K562 (cell line): ENCODE measurements around the gene RPTOR. TPM values are rescaled to one million over a fixed set of nuclear protein-coding genes. Genes with fewer than 3 reads are reported as not detected.

Experiments used
- ATAC-seq: fragments of 200-7000 bp; cut with Tn5 transposase; 3 replicates; pipeline ENCODE4 v1.9.1; 2020; ENCODE audit warnings: moderate library complexity
- BruUV-seq: library from RNA; stranded (reverse); fragments of 400-500 nt; replicated peaks from 2 replicates; lab custom pipeline; 2021; lab: Mats Ljungman, UMichigan
- CTCF ChIA-PET: fragments of 300-600 bp; formaldehyde crosslinking; extraction: SDS; loops from one replicate; lab custom pipeline; 2021; ENCODE audit warnings: low intra/inter-chr PET ratio; lab: Yijun Ruan, JAX
- POLR2A ChIA-PET: fragments of 300-600, 350-650 bp; sonication (Branson Sonifier 250); formaldehyde crosslinking; extraction: SDS; loops from one replicate; lab custom pipeline; 2021; ENCODE audit warnings: antibody characterized with exemption, inconsistent platforms; lab: Yijun Ruan, JAX
- DNase-seq, 4 experiments: peaks; one replicate each; pipeline versions ENCODE4 v3.0.0 to v3.0.0-alpha.2; 2011 to 2018; ENCODE audit warnings: low spot score in 3 of 4, mixed read lengths in 3 of 4; ENCODE audit errors: extremely low read depth in 1 of 4
- FAIRE-seq: peaks from 2 replicates; lab custom pipeline; 2011; peaks lifted over from hg19 to GRCh38; lab: Jason Lieb, UNC
- H2AFZ ChIP-seq: 2 replicates; pipeline ENCODE4 v1.6.0; 2011; ENCODE audit warnings: low read depth, low read length, control low read depth, inconsistent platforms
- H3K27ac ChIP-seq: fragments of 200-600 bp; 3 replicates; pipeline ENCODE4 v1.8.0; 2011; ENCODE audit warnings: low read depth, mild to moderate bottlenecking, control low read depth, inconsistent platforms, low read length, moderate library complexity, mixed read lengths; ENCODE audit errors: extremely low read depth
- H3K27me3 ChIP-seq, 2 experiments: fragments of 300-600 bp in 1 of 2; 2 replicates in 1 of 2; 3 replicates in 1 of 2; pipeline versions ENCODE4 v1.6.0 to v1.8.0; 2011; ENCODE audit warnings: inconsistent platforms in 2 of 2, low read length in 2 of 2, mild to moderate bottlenecking in 1 of 2, mixed read lengths in 1 of 2, moderate library complexity in 1 of 2; ENCODE audit not compliant: control insufficient read depth in 2 of 2, insufficient read depth in 2 of 2
- H3K36me3 ChIP-seq: fragments of 300-600 bp; 3 replicates; pipeline ENCODE4 v1.8.0; 2011; ENCODE audit warnings: mild to moderate bottlenecking, low read length, inconsistent platforms; ENCODE audit not compliant: control insufficient read depth, insufficient read depth
- H3K4me1 ChIP-seq, 2 experiments: fragments of 200-600 bp in 1 of 2; replicated peaks in 1 of 2; 2 replicates in 1 of 2; 3 replicates in 1 of 2; pipeline versions ENCODE4 v1.5.1 to v1.8.0; 2011; ENCODE audit warnings: inconsistent platforms in 2 of 2, low read length in 2 of 2, mild to moderate bottlenecking in 1 of 2, mixed read lengths in 1 of 2, moderate library complexity in 1 of 2; ENCODE audit not compliant: control insufficient read depth in 2 of 2, insufficient read depth in 2 of 2
- H3K4me2 ChIP-seq: 2 replicates; pipeline ENCODE4 v1.6.1; 2011; ENCODE audit warnings: low read length, control low read depth, inconsistent platforms, mixed read lengths; ENCODE audit not compliant: insufficient read depth
- H3K4me3 ChIP-seq: fragments of 200-600 bp; sonication (generic), shearing (Covaris generic); 2 replicates; pipeline ENCODE4 v1.5.1; 2016; ENCODE audit warnings: control low read depth, inconsistent platforms
- H3K79me2 ChIP-seq: fragments of 200-600 bp; 3 replicates; pipeline ENCODE4 v1.8.0; 2011; ENCODE audit warnings: low read length, inconsistent platforms; ENCODE audit not compliant: control insufficient read depth, insufficient read depth
- H3K9ac ChIP-seq, 2 experiments: 2 replicates each; pipeline versions ENCODE4 v1.6.0 to v1.6.1; 2011; ENCODE audit warnings: low read depth in 2 of 2, low read length in 2 of 2, control low read depth in 1 of 2, inconsistent platforms in 1 of 2, mild to moderate bottlenecking in 1 of 2, mixed read lengths in 1 of 2; ENCODE audit not compliant: insufficient read depth in 1 of 2
- H3K9me1 ChIP-seq: one replicate; pipeline ENCODE4 v1.6.0; 2011; ENCODE audit warnings: inconsistent platforms, mild to moderate bottlenecking, low read length, moderate library complexity; ENCODE audit not compliant: control insufficient read depth, insufficient read depth
- H3K9me3 ChIP-seq: replicated peaks from 2 replicates; pipeline ENCODE4 v1.5.1; 2011; ENCODE audit warnings: low read depth, low read length, inconsistent platforms; ENCODE audit not compliant: control insufficient read depth, insufficient read depth
- H4K20me1 ChIP-seq: replicated peaks from 2 replicates; pipeline ENCODE4 v1.6.1; 2011; ENCODE audit warnings: low read length, inconsistent platforms, mixed read lengths; ENCODE audit not compliant: control insufficient read depth, insufficient read depth
- ARID3B ChIP-seq: fragments of 250-450 bp; sonication (Bioruptor Pico); IDR thresholded peaks from 2 replicates; pipeline ENCODE4 v1.4.0; 2020; ENCODE audit warnings: borderline replicate concordance
- LEF1 ChIP-seq: fragments of 450-650 bp; IDR thresholded peaks from 2 replicates; pipeline ENCODE4 v1.6.1; 2016; ENCODE audit warnings: mild to moderate bottlenecking
- NCOA1 ChIP-seq: fragments of 450-650 bp; IDR thresholded peaks from 2 replicates; pipeline ENCODE4 v1.6.1; 2016; ENCODE audit warnings: low read depth
- SMAD2 ChIP-seq: fragments of 150-350 bp; IDR thresholded peaks from 2 replicates; pipeline ENCODE4 v1.6.1; 2014; ENCODE audit warnings: low read depth, mild to moderate bottlenecking, low read length
- TCF15 ChIP-seq: fragments of 250-450 bp; sonication (Bioruptor Pico); IDR thresholded peaks from 2 replicates; pipeline ENCODE4 v1.8.0; 2022; ENCODE audit warnings: moderate library complexity, mild to moderate bottlenecking, inconsistent platforms
- ZBTB43 ChIP-seq: sonication (generic); formaldehyde crosslinking; IDR thresholded peaks from 2 replicates; pipeline ENCODE4 v1.8.0; 2023; ENCODE audit warnings: mild to moderate bottlenecking, missing genetic modification reagents
- ZNF12 ChIP-seq: sonication (generic); formaldehyde crosslinking; IDR thresholded peaks from 2 replicates; pipeline ENCODE4 v1.4.0; 2020; ENCODE audit warnings: mild to moderate bottlenecking, missing genetic modification reagents
- WGBS: fragments of 100-300 bp; shearing (Covaris generic); methylation state at CpG from one replicate; pipeline ENCODE4 v1.1.6; 2016; ENCODE audit warnings: low coverage, mixed read lengths; ENCODE audit not compliant: insufficient coverage; ENCODE audit errors: missing lambda C conversion rate; 5-methylcytosine and 5-hydroxymethylcytosine counted together
- in situ Hi-C: fragments of 300-500 bp; cut with MboI; formaldehyde crosslinking; loops from 4 replicates; pipeline ENCODE4 v1.15.0; 2018; ENCODE audit warnings: inconsistent platforms, mixed read lengths
- intact Hi-C: fragments of 100-400 bp; cut with micrococcal nuclease; formaldehyde crosslinking; loops from 2 replicates; pipeline ENCODE4 v1.14.2; 2022
- polyA plus RNA-seq, 8 experiments: library from polyadenylated mRNA; depleted of rRNA in 4 of 8; stranded (reverse) in 5 of 8; unstranded in 3 of 8; fragments of >200 nt; fragmentation: Nextera tagmentation in 2 of 8; fragmentation: Illumina TruSeq in 1 of 8; extraction: Ambion mirVana in 2 of 8; extraction: Trizol in 1 of 8; gene quantifications; 2 replicates each; pipeline versions ENCODE4 v1.2.1 to v1.2.3, GENCODE V29; 2011 to 2014; ENCODE audit warnings: inconsistent platforms in 1 of 8, missing spikeins in 1 of 8
- total RNA-seq, 7 experiments: library from RNA; depleted of rRNA in 6 of 7; stranded (reverse); fragments of >200 nt in 6 of 7; fragmentation: Illumina TruSeq in 2 of 7; extraction: Trizol in 2 of 7; gene quantifications; 2 replicates each; pipeline versions ENCODE4 v1.2.1 to v1.2.3, GENCODE V29; 2011 to 2021; ENCODE audit warnings: low replicate concordance in 1 of 7
- TF ChIP-seq, protein P1 (sequence below): fragments of 250-450 bp; sonication (Bioruptor Pico); IDR thresholded peaks from 2 replicates; pipeline ENCODE4 v1.4.0; 2020; ENCODE audit warnings: mild to moderate bottlenecking
- TF ChIP-seq, protein P2 (sequence below): fragments of 250-450 bp; sonication (Bioruptor Pico); IDR thresholded peaks from 2 replicates; pipeline ENCODE4 v1.9.0; 2021; ENCODE audit warnings: mild to moderate bottlenecking
- TF ChIP-seq, protein P3 (sequence below): sonication (generic); formaldehyde crosslinking; IDR thresholded peaks from 2 replicates; pipeline ENCODE4 v1.4.0; 2020; ENCODE audit warnings: mild to moderate bottlenecking, missing genetic modification reagents

The RPTOR gene
- total and polyA plus RNA-seq, 9 of the 15 experiments (the other 6 are each of a cell fraction or from before 2014, with no cell fraction given): 0.24 to 54.1 (median 10.2) TPM

GRCh38 chr17:80846932-80847331 lies 302.3 kb downstream of the RPTOR start (continued):
- no peak for TF ChIP-seq ARID3B (CRISPR knock-in tag)
- TF ChIP-seq, protein P1, sequence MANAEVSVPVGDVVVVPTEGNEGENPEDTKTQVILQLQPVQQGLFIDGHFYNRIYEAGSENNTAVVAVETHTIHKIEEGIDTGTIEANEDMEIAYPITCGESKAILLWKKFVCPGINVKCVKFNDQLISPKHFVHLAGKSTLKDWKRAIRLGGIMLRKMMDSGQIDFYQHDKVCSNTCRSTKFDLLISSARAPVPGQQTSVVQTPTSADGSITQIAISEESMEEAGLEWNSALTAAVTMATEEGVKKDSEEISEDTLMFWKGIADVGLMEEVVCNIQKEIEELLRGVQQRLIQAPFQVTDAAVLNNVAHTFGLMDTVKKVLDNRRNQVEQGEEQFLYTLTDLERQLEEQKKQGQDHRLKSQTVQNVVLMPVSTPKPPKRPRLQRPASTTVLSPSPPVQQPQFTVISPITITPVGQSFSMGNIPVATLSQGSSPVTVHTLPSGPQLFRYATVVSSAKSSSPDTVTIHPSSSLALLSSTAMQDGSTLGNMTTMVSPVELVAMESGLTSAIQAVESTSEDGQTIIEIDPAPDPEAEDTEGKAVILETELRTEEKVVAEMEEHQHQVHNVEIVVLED (CRISPR knock-in tag): no peak
- TF ChIP-seq ZNF12: peak; percentile 98

GRCh38 chr17:80847496-80848230 lies 303.0 kb downstream of the RPTOR start:
- no peaks in the 10 kb centered on the region for H3K9me3 ChIP-seq
- peak; percentile 42 for FAIRE-seq
- H2AFZ ChIP-seq: no peak overlapping the region
- H3K36me3 ChIP-seq: peaks cover 26% of the 10 kb centered on the region; the same call in 1 of the 3 replicates
- WGBS: 64% methylated on average over 18 of the region's 28 CpGs
- no peak overlapping the region; the same call in 2 of the 3 replicates for H3K27ac ChIP-seq
- H4K20me1 ChIP-seq: no peaks in the 10 kb centered on the region
- peaks cover 3 to 19% of the 10 kb centered on the region in 2 experiments; a peak in 4 of 5 replicates for H3K4me1 ChIP-seq
- BruUV-seq: no TSS peak
- H3K4me2 ChIP-seq: no peak overlapping the region
- POLR2A ChIA-PET: interaction anchor here (1.6 to 1.9 kb wide), 3 partner anchors 9 to 16 kb away, joined by 3 to 9 read pairs (median 7); no protein-coding TSS in a partner anchor
- H3K27me3 ChIP-seq: no peaks in the 10 kb centered on the region; a peak in 1 of 5 replicates
- peak overlapping the region in 1 of 2 experiments; percentile 42; a peak in 2 of 4 replicates for H3K9ac ChIP-seq
- in situ Hi-C loops (no loop called here), intact Hi-C loops (no loop called here)
- H3K79me2 ChIP-seq: no peaks in the 10 kb centered on the region
- DNase-seq: peak; percentile 41 to 75 (median 63)
- no peak overlapping the region for H3K4me3 ChIP-seq
- peak; percentile 87 for ATAC-seq
- H3K9me1 ChIP-seq: no peaks in the 10 kb centered on the region
- CTCF ChIA-PET: no interaction called here
- TF ChIP-seq, protein P2, sequence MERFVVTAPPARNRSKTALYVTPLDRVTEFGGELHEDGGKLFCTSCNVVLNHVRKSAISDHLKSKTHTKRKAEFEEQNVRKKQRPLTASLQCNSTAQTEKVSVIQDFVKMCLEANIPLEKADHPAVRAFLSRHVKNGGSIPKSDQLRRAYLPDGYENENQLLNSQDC (CRISPR knock-in tag): no peak
- TF ChIP-seq SMAD2: no peak
- no peak for TF ChIP-seq LEF1
- no peak for TF ChIP-seq NCOA1
- no peak for TF ChIP-seq TCF15 (CRISPR knock-in tag)
- no peak for TF ChIP-seq ZBTB43 (CRISPR knock-in tag)
- TF ChIP-seq, protein P3, sequence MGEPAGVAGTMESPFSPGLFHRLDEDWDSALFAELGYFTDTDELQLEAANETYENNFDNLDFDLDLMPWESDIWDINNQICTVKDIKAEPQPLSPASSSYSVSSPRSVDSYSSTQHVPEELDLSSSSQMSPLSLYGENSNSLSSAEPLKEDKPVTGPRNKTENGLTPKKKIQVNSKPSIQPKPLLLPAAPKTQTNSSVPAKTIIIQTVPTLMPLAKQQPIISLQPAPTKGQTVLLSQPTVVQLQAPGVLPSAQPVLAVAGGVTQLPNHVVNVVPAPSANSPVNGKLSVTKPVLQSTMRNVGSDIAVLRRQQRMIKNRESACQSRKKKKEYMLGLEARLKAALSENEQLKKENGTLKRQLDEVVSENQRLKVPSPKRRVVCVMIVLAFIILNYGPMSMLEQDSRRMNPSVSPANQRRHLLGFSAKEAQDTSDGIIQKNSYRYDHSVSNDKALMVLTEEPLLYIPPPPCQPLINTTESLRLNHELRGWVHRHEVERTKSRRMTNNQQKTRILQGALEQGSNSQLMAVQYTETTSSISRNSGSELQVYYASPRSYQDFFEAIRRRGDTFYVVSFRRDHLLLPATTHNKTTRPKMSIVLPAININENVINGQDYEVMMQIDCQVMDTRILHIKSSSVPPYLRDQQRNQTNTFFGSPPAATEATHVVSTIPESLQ (CRISPR knock-in tag): no peak
